Glomerular endothelial cell (primary cell): ENCODE results near the gene TRIAP1. TPM values are rescaled to one million over a fixed set of nuclear protein-coding genes. Genes with fewer than 3 reads are reported as not detected.

Experiments used
- DNase-seq: peaks from one replicate; pipeline ENCODE4 v3.0.0-alpha.2; 2011; ENCODE audit warnings: low read depth, low spot score; ENCODE audit errors: extremely low read depth
- total RNA-seq: library from RNA; depleted of rRNA; stranded (reverse); fragments of >200 nt; gene quantifications from 2 replicates; pipeline ENCODE4 v1.2.3, GENCODE V29; 2015

TRIAP1 gene
- total RNA-seq, 1 donor from 2014 or later: 42.4 TPM

- no peak for DNase-seq
Observed at GRCh38 chr12:120432772-120433525, 13.2 kb downstream of the TRIAP1 start.

GRCh38 chr12:120429368-120429767, 16.8 kb downstream of the TRIAP1 start:
- no peak for DNase-seq

GRCh38 chr12:120428597-120429229, 17.5 kb downstream of the TRIAP1 start:
- DNase-seq: no peak

- no peak for DNase-seq
Observed at GRCh38 chr12:120425797-120426196, 20.4 kb downstream of the TRIAP1 start.

GRCh38 chr12:120422892-120423456, 23.2 kb downstream of the TRIAP1 start:
- DNase-seq: no peak

- no peak for DNase-seq
Observed at GRCh38 chr12:120421701-120422100, 24.5 kb downstream of the TRIAP1 start.

- no peak for DNase-seq
Observed at GRCh38 chr12:120417917-120418580, 28.1 kb downstream of the TRIAP1 start.

GRCh38 chr12:120416490-120417216, 29.5 kb downstream of the TRIAP1 start:
- no peak for DNase-seq

GRCh38 chr12:120413901-120414695, 32.1 kb downstream of the TRIAP1 start:
- DNase-seq: no peak

- no peak for DNase-seq
Observed at GRCh38 chr12:120412421-120412820, 33.8 kb downstream of the TRIAP1 start.

GRCh38 chr12:120408771-120409170, 37.4 kb downstream of the TRIAP1 start:
- no peak for DNase-seq

- no peak for DNase-seq
Observed at GRCh38 chr12:120406553-120406952, 39.6 kb downstream of the TRIAP1 start.

GRCh38 chr12:120406069-120406468, 40.1 kb downstream of the TRIAP1 start:
- no peak for DNase-seq

- no peak for DNase-seq
Observed at GRCh38 chr12:120404271-120404670, 41.9 kb downstream of the TRIAP1 start.

- DNase-seq: no peak
Observed at GRCh38 chr12:120403869-120404268, 42.3 kb downstream of the TRIAP1 start.

- DNase-seq: no peak
Observed at GRCh38 chr12:120402217-120402616, 44.0 kb downstream of the TRIAP1 start.

- DNase-seq: no peak
Observed at GRCh38 chr12:120399531-120399930, 46.7 kb downstream of the TRIAP1 start.

GRCh38 chr12:120397824-120398540, 48.2 kb downstream of the TRIAP1 start:
- no peak for DNase-seq
